Measurements from ENCODE around the gene MED12.

Gene MED12

DNA sequence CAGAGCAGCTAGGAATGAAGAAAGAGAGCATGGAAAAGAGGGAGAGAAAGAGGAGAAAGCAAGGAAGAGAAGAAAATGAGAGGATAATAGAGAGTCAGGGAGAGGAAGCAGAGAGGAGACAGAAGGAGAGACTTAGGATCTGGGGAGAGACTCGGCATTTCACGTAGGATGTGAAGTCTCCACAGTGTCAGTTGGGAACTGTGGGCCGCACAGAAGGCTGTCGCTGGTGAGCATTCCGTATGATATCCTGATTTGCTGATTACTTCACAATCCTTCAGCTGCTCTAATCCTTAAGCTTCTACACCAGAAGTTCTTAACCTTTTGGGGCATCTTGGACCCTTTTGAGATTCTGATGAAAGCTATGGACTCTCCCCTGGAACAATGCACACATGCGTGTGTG, 40.2 kb downstream of the MED12 start:
- H3K27me3 Mint-ChIP-seq (ENCODE audit: low read depth, poor library complexity) = no peaks in the 10 kb centered on the region
- H3K9me3 Mint-ChIP-seq = peaks cover 55% of the 10 kb centered on the region
- H3K4me1 Mint-ChIP-seq = peaks cover 12% of the 10 kb centered on the region
- no peak overlapping the region for H3K27ac Mint-ChIP-seq
- no peak for DNase-seq
- TF ChIP-seq, protein P1, sequence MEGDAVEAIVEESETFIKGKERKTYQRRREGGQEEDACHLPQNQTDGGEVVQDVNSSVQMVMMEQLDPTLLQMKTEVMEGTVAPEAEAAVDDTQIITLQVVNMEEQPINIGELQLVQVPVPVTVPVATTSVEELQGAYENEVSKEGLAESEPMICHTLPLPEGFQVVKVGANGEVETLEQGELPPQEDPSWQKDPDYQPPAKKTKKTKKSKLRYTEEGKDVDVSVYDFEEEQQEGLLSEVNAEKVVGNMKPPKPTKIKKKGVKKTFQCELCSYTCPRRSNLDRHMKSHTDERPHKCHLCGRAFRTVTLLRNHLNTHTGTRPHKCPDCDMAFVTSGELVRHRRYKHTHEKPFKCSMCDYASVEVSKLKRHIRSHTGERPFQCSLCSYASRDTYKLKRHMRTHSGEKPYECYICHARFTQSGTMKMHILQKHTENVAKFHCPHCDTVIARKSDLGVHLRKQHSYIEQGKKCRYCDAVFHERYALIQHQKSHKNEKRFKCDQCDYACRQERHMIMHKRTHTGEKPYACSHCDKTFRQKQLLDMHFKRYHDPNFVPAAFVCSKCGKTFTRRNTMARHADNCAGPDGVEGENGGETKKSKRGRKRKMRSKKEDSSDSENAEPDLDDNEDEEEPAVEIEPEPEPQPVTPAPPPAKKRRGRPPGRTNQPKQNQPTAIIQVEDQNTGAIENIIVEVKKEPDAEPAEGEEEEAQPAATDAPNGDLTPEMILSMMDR (IDR thresholded peaks at IDR 0.05) = no peak
- H3K36me3 Mint-ChIP-seq (ENCODE audit: low read depth) = no peaks in the 10 kb centered on the region
- no peak overlapping the region for H3K4me3 Mint-ChIP-seq

DNA sequence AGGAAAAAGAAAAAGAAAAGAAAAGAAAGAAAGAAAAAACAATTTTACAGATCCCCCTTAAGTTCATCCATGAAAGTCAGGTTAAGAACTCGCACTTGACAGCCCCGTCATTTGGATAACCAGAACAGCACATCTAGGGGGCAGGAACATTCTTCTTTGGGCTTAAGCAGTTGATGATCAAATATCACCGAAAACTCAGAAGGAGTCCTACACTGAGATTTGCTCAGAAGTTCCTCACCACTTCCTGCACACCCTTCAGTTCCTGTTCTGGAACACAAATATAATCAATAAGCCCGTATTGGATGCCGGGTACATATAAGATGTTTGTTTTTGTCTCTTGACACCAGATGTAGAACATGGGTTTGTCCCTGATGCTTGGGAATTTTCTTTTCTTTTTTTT, 40.9 kb downstream of the MED12 start:
- Mint-ChIP-seq H3K27me3 (ENCODE audit: low read depth, poor library complexity) (no peaks in the 10 kb centered on the region), H3K27ac (no peak overlapping the region), H3K9me3 (peaks cover 57% of the 10 kb centered on the region), H3K4me1 (peaks cover 11% of the 10 kb centered on the region), H3K4me3 (no peak overlapping the region), H3K36me3 (ENCODE audit: low read depth) (no peaks in the 10 kb centered on the region)
- TF ChIP-seq, protein P1 (IDR thresholded peaks at IDR 0.05) = no peak
- no peak for DNase-seq

DNA sequence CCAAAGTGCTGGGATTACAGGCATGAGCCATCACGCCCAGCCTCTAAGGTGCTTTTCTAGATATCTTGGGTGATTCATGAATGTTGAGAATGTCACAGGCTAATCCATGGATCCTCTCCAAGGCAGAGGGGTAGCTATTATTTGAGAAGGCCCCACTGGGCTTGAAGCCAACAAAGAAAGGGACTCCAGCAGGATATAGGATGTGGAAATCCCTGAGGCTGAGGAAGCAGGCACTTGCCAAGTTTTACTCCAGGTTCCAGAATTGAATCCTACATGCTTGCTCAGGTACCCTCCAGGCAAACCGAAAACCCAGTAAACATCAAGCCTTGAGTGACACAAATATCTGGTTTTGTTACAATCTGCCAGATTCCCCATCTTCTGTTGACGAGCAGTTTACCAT, 42.1 kb downstream of the MED12 start:
- Mint-ChIP-seq H3K36me3 (ENCODE audit: low read depth) (no peaks in the 10 kb centered on the region), H3K4me1 (peaks cover 5% of the 10 kb centered on the region), H3K9me3 (peaks cover 55% of the 10 kb centered on the region), H3K4me3 (no peak overlapping the region), H3K27me3 (ENCODE audit: low read depth, poor library complexity) (no peaks in the 10 kb centered on the region), H3K27ac (no peak overlapping the region)
- DNase-seq = no peak
- TF ChIP-seq, protein P1 (IDR thresholded peaks at IDR 0.05) = no peak

DNA sequence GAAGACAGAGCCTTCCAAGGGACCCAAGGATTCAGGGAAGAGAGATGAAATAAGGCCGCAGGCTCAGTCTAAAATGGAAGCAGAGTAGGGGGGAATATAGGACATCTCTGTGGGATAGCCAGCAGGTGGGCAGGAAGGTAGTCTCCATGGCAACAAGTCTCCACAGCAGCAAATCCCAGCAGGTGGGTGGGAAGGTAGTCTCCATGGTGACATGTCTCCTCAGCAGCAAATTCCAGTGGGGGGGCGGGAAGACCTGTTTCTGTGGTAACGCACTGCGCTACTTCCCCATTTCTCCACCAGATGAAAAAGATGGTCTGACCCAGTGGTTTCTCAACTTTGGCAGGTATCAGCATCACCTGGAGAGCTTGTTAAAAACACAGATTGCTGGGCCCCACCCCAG, 44.6 kb downstream of the MED12 start:
- Mint-ChIP-seq H3K9me3 (peaks cover 53% of the 10 kb centered on the region), H3K27me3 (ENCODE audit: low read depth, poor library complexity) (peaks cover 2% of the 10 kb centered on the region), H3K36me3 (ENCODE audit: low read depth) (peaks cover 6% of the 10 kb centered on the region), H3K27ac (no peak overlapping the region), H3K4me1 (no peaks in the 10 kb centered on the region), H3K4me3 (no peak overlapping the region)
- no peak for DNase-seq
- TF ChIP-seq, protein P1 (IDR thresholded peaks at IDR 0.05) = no peak

DNA sequence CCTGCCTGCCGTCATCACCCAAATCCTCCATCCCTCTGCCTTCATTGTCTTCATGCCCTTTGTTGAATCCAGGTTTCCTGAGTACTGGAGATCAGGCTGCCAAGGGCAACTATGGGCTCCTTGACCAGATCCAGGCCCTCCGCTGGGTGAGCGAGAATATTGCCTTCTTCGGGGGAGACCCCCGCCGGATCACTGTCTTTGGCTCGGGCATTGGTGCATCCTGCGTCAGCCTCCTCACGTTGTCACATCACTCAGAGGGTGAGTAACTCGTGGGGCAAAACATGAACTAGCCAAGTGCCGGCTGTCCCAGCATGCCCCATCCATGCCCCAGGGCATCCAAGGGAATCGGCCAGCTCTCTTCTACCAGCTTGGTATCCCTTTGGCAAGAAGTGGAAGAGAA, 45.7 kb downstream of the MED12 start:
- Mint-ChIP-seq H3K9me3 (peaks cover 56% of the 10 kb centered on the region), H3K27ac (no peak overlapping the region)

DNA sequence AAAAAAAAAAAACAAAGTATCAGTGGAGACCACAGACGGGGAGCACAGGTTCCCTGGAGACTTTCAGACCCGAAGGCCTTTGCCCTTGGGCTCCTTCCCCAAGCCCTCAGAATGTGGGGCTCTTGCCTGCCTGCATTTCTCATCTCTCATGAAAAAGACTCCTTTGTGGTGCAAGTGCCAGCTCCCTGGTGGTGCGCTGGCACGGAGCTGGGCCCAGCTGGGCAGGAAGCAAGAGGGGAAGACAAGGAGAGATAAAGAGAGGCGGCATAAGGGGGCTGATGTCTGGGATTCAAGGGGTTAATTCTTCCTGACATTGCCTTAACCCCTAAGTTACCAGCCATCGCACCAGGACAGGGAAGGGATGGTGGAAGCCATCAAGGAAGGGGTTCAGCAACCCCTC, 48.1 kb downstream of the MED12 start:
- peaks cover 13% of the 10 kb centered on the region for H3K4me1 Mint-ChIP-seq
- peaks cover 67% of the 10 kb centered on the region for H3K9me3 Mint-ChIP-seq
- H3K4me3 Mint-ChIP-seq = no peak overlapping the region
- H3K36me3 Mint-ChIP-seq (ENCODE audit: low read depth) = peaks cover 10% of the 10 kb centered on the region
- TF ChIP-seq, protein P1 (IDR thresholded peaks at IDR 0.05) = no peak
- no peak for DNase-seq
- H3K27me3 Mint-ChIP-seq (ENCODE audit: low read depth, poor library complexity) = peaks cover 6% of the 10 kb centered on the region
- H3K27ac Mint-ChIP-seq = no peak overlapping the region

More for the DNA sequence above, 45.7 kb downstream of the MED12 start:
- Mint-ChIP-seq H3K4me1 (no peaks in the 10 kb centered on the region), H3K36me3 (ENCODE audit: low read depth) (peaks cover 6% of the 10 kb centered on the region), H3K4me3 (no peak overlapping the region), H3K27me3 (ENCODE audit: low read depth, poor library complexity) (peaks cover 2% of the 10 kb centered on the region)
- TF ChIP-seq, protein P1 (IDR thresholded peaks at IDR 0.05) = no peak
- no peak for DNase-seq

Data from nephron progenitor cell (in vitro differentiated cells).